ENCODE measurements around the gene ST3GAL3. TPM values are rescaled to one million over a fixed set of nuclear protein-coding genes. Genes with fewer than 3 reads are reported as not detected.

The ST3GAL3 gene
- total and polyA plus RNA-seq, 10 of the 15 experiments (the other 5 are each of a cell fraction or from before 2014, with no cell fraction given): 1.2 to 19.3 (median 11.0) TPM

- no peak for TF ChIP-seq CHD4 (IDR thresholded peaks at IDR 0.05)
Measured at GRCh38 chr1:43769350-43769908, 62.1 kb downstream of the ST3GAL3 start (continued).

DNA sequence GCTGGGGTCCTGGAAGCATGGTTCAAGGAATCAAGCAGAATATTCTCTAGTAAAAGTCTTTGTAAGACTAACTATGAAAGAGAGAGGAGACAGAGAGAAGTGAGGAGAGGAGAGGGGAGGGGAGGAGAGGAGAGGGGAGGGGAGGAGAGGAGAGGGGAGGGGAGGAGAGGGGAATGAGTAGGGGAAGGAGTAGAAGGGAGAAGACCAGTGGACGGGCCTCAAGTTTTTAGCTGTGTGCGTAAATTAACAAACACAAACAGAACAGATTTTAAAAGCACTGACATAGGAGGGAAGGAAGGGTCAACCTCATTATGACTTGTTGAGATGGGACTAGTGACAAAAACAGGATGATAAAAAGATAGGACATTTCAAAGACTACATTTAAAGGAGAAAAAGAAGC lies 62.8 kb downstream of the ST3GAL3 start:
- H3K27me3 ChIP-seq (replicated peaks in 1 of 2; ENCODE audit: control insufficient read depth in 2 of 2, insufficient read depth in 2 of 2, low read length in 1 of 2): no peaks in the 10 kb centered on the region
- POLR2A ChIA-PET: interaction anchor here (0.7 to 2.3 kb wide), 4 partner anchors 14 to 120 kb away, joined by 3 to 13 read pairs (median 6); partner anchors contain the start of genes KDM4A and ST3GAL3
- SMC1A ChIA-PET (ENCODE audit: uncharacterized antibody, unreplicated experiment): interaction anchor here (0.6 to 9.0 kb wide), 13 partner anchors 14 to 278 kb away, joined by 3 to 481 read pairs (median 4); partner anchors contain the start of gene ARTN
- peaks cover 29% of the 10 kb centered on the region for H3K4me1 ChIP-seq (ENCODE audit: control insufficient read depth, insufficient read depth, low read length)
- CTCF ChIA-PET: interaction anchor here (0.7 to 14.9 kb wide), 7 partner anchors 14 to 267 kb away, joined by 3 to 1117 read pairs (median 5); partner anchors contain the start of genes ARTN and IPO13
- H3K27ac ChIP-seq (ENCODE audit: control insufficient read depth, insufficient read depth): peak overlapping the region; percentile 81
- H3K4me3 ChIP-seq: no peak overlapping the region
- H2AFZ ChIP-seq (ENCODE audit: control insufficient read depth, low read depth, low read length): no peak overlapping the region
- BruUV-seq (replicated peaks): no TSS peak
- no peaks in the 10 kb centered on the region for H4K20me1 ChIP-seq (ENCODE audit: control insufficient read depth, insufficient read depth)
- peaks cover 3% of the 10 kb centered on the region for H3K79me2 ChIP-seq (ENCODE audit: control insufficient read depth, insufficient read depth, low read length)
- FAIRE-seq (no peak), ATAC-seq (no peak), DNase-seq (ENCODE audit: low read depth, low spot score) (no peak)
- no peaks in the 10 kb centered on the region for H3K9me3 ChIP-seq (replicated peaks; ENCODE audit: control insufficient read depth, insufficient read depth, low read length)
- H3K36me3 ChIP-seq (ENCODE audit: control insufficient read depth in 2 of 2, insufficient read depth in 2 of 2, low read length in 1 of 2): peaks cover 0 to 4% of the 10 kb centered on the region in 2 experiments; a peak in 1 of 4 replicates
- intact Hi-C loops (cut with micrococcal nuclease; ENCODE audit: unreplicated experiment): no loop called here
- in situ Hi-C loops (cut with MboI): no loop called here
- no peak overlapping the region for H3K9ac ChIP-seq (ENCODE audit: control insufficient read depth, insufficient read depth, low read length)
- WGBS (ENCODE audit: insufficient coverage, insufficient replicate concordance, low lambda C conversion rate, missing lambda C conversion rate): 59% methylated on average over 2 of the region's 2 CpGs
- H3K4me2 ChIP-seq (ENCODE audit: control insufficient read depth, insufficient read depth): 0 out of 2 replicates have a peak overlapping the region, but pooled peaks have one; percentile 80
- RAD21 ChIA-PET (ENCODE audit: unreplicated experiment): interaction anchor here (0.8 to 9.2 kb wide), 5 partner anchors 14 to 176 kb away, joined by 3 to 587 read pairs (median 23); partner anchors contain the start of gene ARTN
- TF ChIP-seq YBX1 (IDR thresholded peaks at IDR 0.05): no peak
- TF ChIP-seq E2F4 (IDR thresholded peaks at IDR 0.05; ENCODE audit: low read depth, low read length): no peak
- TF ChIP-seq WRNIP1 (IDR thresholded peaks at IDR 0.05; ENCODE audit: borderline replicate concordance, low read depth, low read length): no peak
- no peak for TF ChIP-seq RB1 (IDR thresholded peaks at IDR 0.05; ENCODE audit: borderline replicate concordance)
- no peak for TF ChIP-seq ZNF274 (IDR thresholded peaks at IDR 0.05; ENCODE audit: insufficient read depth, insufficient read length)
- TF ChIP-seq CREM (IDR thresholded peaks at IDR 0.05; ENCODE audit: low read depth): no peak
- TF ChIP-seq, protein P1, sequence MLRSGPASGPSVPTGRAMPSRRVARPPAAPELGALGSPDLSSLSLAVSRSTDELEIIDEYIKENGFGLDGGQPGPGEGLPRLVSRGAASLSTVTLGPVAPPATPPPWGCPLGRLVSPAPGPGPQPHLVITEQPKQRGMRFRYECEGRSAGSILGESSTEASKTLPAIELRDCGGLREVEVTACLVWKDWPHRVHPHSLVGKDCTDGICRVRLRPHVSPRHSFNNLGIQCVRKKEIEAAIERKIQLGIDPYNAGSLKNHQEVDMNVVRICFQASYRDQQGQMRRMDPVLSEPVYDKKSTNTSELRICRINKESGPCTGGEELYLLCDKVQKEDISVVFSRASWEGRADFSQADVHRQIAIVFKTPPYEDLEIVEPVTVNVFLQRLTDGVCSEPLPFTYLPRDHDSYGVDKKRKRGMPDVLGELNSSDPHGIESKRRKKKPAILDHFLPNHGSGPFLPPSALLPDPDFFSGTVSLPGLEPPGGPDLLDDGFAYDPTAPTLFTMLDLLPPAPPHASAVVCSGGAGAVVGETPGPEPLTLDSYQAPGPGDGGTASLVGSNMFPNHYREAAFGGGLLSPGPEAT (IDR thresholded peaks at IDR 0.05; ENCODE audit: low read depth): no peak
- TF ChIP-seq NRF1 (conservative IDR thresholded peaks at IDR 0.05; ENCODE audit: low read depth, low read length): no peak
- no peak for TF ChIP-seq EGR1 (IDR thresholded peaks at IDR 0.05; ENCODE audit: borderline replicate concordance in 1 of 2, low read depth in 2 of 2, low read length in 2 of 2)
- no peak for TF ChIP-seq CBFB (IDR thresholded peaks at IDR 0.05; ENCODE audit: low read depth)
- TF ChIP-seq ZBTB4 (CRISPR knock-in tag; IDR thresholded peaks at IDR 0.05): no peak
- TF ChIP-seq POU2F2 (IDR thresholded peaks at IDR 0.05; ENCODE audit: borderline replicate concordance, low read depth, low read length): no peak
- no peak for TF ChIP-seq CBX3 (IDR thresholded peaks at IDR 0.05; ENCODE audit: borderline replicate concordance, low read depth)
- no peak for TF ChIP-seq IKZF2 (IDR thresholded peaks at IDR 0.05)
- no peak for TF ChIP-seq HCFC1 (IDR thresholded peaks at IDR 0.05; ENCODE audit: low read length)
- no peak for TF ChIP-seq EP300 (IDR thresholded peaks at IDR 0.05; ENCODE audit: borderline replicate concordance in 1 of 2, control insufficient read depth in 1 of 2, low read depth in 2 of 2, low read length in 2 of 2)

Data from GM12878 (cell line).